ENCODE data around the gene ANKRD18A.

ANKRD18A gene

DNA sequence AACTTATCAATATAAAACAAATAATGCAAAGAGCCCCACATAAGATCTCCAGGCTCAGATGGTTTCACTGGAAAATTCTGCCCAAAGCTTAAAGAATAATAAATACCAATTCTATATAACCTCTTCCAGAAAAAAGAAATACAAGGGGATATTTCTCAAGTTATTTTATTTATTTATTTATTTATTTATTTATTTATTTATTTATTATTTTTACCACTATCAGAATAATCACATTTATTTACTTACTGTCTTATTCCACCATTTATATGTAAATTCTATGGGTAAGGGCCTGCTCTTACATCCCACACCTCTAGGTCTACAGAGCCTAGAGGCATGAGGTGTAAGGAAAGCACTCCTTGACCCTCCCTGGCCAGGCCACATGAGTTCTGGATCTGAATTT, 91.1 kb downstream of the ANKRD18A start:
- TF ChIP-seq GATA2 (IDR thresholded peaks at IDR 0.05; ENCODE audit: low read depth, low read length) (no peak), GATA3 (IDR thresholded peaks at IDR 0.05; ENCODE audit: low read depth, low read length) (no peak)

DNA sequence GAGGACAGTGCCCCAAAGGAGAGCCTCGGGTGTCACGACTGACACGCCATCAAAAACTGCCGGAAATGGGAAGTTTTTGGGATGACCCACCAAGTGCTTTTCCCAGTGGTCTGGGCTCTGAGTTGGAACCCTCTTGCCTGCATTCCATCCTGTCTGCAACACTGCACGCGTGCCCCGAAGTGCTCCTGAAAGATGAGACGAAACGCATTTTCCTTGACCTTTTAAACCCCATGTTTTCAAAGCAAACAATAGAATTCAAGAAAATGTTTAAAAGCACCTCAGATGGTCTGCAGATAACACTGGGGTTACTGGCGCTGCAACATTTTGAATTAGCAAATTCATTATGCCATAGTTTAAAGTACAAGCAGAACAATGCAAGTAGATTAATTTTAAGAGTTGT, 92.9 kb downstream of the ANKRD18A start:
- no peak for TF ChIP-seq GATA3 (IDR thresholded peaks at IDR 0.05; ENCODE audit: low read depth, low read length)
- no peak for TF ChIP-seq GATA2 (IDR thresholded peaks at IDR 0.05; ENCODE audit: low read depth, low read length)

DNA sequence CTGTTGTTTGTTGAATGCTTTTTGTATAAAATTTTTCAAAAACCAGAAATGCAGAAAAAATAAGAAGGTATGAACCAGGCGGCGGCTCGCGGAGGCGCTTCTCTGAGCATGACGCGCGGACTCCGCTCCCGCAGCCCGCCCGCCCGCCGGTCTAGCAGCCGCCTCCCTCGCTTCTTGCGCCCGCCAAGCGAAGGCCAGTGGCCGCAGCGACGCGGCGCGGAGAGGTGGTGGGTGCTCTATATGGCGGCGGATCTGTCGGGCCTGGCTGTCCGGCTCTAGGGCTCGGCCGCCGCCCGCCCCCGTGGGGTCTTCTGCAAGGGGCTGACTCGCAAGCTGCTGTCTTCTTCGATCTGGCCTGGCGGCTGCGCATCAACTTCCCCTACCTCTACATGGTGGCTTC, 93.8 kb downstream of the ANKRD18A start:
- TF ChIP-seq GATA2 (IDR thresholded peaks at IDR 0.05; ENCODE audit: low read depth, low read length): no peak
- no peak for TF ChIP-seq GATA3 (IDR thresholded peaks at IDR 0.05; ENCODE audit: low read depth, low read length)

DNA sequence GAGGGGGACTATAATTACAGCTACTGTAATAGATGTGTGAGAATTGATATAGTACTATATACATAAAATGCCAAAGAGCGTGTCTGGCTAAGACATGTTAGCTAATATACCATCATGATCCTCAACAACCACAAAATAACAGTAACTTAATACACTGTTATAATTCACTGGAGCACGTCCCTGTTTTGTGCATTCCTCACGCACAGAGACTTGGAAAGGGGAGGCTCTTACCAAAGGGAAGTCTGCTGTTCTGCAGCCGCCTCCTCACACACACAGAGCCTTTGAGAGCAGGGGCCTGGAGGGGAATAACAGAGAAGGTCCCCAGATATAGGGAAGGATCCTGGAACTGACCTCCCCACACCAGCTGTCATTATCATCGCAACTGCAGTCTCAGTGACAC, 97.3 kb downstream of the ANKRD18A start:
- TF ChIP-seq GATA2 (IDR thresholded peaks at IDR 0.05; ENCODE audit: low read depth, low read length) (no peak), GATA3 (IDR thresholded peaks at IDR 0.05; ENCODE audit: low read depth, low read length) (no peak)

DNA sequence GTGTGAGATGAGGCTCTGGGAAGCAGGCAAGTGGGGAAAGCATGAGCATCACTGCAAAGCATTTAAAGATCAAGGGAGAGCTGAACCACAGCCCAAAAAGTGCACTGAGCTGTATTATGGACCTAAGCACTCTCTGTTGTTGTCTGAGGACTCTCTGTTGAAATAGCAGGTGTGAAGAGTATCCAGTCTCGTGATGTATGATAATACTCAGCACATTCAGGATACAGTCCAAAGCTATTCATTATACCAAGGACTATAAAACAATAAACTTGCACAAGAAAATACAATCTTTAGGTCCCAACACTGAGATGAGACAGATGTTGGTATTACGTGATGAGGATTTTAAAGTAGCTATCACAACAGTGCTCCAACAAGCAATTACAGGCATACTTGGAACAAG, 98.6 kb downstream of the ANKRD18A start:
- TF ChIP-seq GATA3 (IDR thresholded peaks at IDR 0.05; ENCODE audit: low read depth, low read length): no peak
